Measurements from ENCODE around the gene ALX3.
"Not testable (repeated sequence)": the region's sequence is repeated elsewhere in the genome, so short reads cannot be mapped to it uniquely, and the experiment has no call there.

The ALX3 gene

GRCh38 chr1:110038271-110038670 lies 32.2 kb downstream of the ALX3 start:
- no peak for DNase-seq

DNA sequence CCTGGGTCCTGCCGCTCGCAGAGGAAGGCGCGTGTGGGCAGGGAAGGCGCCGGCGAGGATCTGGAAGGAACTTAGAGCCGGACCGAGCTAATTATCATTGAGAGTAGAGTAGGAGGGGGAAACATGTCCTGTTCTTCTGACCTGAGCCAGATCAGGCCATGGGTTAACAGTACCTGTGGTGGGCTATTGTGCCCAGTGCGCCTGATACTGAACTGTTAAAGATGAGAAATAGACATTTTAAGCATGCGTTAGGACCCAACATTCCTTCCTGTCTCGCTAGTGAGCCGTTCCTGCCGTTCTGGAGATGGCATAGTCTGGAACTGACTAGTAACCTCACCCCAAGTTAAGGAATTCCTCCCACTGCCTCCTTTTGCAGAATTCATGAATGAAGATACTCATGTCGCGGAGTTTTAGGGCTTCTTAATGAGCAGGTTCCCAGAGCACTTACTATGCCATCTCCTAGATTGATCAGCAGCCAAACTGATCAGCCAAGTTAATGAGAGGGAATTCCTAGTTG lies 35.2 kb downstream of the ALX3 start:
- peak; percentile 28 for DNase-seq

DNA sequence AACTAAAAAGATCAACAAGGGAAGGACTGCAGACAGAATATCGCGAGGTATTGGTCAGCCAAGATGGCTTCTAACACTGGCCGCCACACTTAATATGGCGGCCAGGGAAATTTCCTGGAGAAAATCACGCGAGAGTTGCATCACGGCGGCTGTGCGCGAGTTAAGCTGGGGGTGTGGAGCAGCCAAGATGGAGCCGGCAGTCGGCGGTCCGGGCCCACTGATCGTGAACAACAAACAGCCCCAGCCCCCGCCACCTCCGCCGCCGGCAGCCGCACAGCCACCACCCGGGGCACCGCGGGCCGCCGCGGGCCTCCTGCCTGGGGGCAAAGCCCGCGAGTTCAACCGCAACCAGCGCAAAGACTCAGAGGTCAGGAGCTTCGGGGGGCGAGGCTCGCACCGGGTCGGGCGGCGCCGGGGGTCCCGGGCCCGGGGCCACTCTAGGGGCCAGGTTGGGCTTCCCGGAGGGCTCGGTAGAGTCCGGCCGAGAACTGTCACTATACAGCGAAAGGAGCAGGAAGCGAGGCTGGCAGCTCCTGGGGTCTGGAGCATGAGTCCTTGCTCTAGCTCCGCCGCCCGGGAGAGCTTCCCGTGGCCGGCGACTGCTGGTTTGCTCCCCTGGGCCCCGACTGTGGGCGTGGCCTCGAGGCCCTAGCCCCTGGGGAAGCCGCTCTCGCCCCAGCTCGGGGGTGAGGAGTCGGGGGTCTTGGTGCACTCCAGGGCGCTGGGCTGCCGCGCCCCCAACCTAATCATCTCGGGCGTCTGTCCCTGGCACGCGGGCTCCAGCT lies 35.8 kb downstream of the ALX3 start, which contains the start of gene STRIP1:
Gene STRIP1 (plus strand): TSS at position 174 of the 785 bp plus-strand sequence. CDS start 14 bp downstream, at position 188.
- DNase-seq = peak; percentile 96

- DNase-seq = no peak
Measured at GRCh38 chr1:110034040-110034450, 36.4 kb downstream of the ALX3 start.

GRCh38 chr1:110033421-110033820 lies 37.1 kb downstream of the ALX3 start:
- no peak for DNase-seq

DNA sequence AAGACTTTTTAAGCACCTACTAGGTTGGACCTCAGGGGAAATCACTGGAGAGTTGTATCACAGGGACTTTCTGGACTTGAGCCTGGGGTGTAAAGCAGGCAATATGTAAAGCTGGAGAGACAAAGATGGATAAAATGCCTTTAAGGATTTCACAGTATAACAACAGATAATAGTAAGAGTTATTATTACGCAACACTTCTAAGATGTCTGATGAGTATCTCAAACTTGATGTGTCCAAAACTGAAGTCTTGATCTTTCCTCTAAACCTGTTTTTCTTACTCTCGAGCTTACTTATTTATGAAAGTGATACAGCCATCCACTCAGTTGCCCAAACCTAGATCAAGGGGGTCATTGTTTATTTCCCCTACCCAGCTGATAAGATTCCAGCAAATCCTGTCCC lies 38.1 kb downstream of the ALX3 start:
- DNase-seq = no peak

DNA sequence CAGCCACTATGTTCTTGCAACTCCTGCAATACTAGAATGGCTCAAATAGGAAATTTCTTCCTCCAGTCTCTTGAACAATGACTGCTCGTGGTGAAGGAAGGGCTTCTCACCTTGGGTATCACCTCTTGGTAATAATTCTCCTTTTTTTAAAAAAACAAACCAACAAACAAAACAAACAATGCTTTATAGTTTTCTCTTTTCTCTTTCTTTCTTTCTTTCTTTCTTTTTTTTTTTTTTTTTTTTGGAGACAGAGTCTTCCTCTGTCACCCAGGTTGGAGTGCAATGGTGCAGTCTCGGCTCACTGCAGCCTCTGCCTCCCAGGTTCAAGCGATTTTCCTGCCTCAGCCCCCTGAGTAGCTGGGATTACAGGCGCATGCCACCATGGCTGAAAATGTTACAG lies 39.8 kb downstream of the ALX3 start:
- DNase-seq = not testable (repeated sequence)

DNA sequence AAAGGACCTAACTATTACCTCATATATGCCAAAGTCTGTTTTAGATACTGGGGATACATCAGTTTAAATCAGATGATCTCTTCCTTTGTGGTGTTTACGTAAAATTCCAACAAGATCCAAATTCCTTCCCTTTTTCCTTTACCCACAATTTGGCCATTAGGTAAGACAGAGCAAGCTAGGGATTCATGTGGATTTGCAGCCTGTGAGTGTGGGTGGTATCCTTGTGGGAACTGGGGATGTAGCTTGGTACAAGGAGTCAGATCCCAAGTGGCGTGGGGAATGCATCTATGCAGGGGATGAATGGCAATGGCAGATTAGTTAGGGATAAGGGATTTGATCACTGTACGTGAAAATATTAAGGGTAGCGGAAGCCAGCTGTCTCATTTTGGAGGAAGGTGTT lies 45.9 kb downstream of the ALX3 start:
- no peak for DNase-seq

GRCh38 chr1:110021285-110021684 lies 49.2 kb downstream of the ALX3 start:
- DNase-seq = no peak

GRCh38 chr1:110019770-110020169 lies 50.7 kb downstream of the ALX3 start:
- DNase-seq = no peak

- DNase-seq = no peak
Measured at GRCh38 chr1:110018396-110018795, 52.1 kb downstream of the ALX3 start.

DNA sequence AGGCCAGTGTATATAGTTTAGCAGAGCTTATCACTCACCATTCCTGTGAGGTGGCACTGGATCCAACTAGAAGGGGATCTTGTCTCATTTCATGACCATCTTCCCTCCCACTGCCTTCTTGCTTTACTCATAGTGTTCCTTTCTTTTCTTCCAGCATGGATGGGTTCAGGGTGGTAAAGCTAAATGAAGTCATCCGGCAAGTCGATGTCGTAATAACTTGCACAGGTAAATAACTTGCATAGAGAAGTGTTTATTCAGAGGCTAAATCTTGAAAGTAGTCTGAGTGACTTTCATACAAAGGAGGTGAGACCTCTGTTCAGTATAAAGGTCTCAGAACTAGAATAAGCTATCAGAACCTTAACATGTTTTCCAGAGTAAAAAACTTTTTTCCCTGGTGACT lies 52.7 kb downstream of the ALX3 start:
- DNase-seq = no peak

DNA sequence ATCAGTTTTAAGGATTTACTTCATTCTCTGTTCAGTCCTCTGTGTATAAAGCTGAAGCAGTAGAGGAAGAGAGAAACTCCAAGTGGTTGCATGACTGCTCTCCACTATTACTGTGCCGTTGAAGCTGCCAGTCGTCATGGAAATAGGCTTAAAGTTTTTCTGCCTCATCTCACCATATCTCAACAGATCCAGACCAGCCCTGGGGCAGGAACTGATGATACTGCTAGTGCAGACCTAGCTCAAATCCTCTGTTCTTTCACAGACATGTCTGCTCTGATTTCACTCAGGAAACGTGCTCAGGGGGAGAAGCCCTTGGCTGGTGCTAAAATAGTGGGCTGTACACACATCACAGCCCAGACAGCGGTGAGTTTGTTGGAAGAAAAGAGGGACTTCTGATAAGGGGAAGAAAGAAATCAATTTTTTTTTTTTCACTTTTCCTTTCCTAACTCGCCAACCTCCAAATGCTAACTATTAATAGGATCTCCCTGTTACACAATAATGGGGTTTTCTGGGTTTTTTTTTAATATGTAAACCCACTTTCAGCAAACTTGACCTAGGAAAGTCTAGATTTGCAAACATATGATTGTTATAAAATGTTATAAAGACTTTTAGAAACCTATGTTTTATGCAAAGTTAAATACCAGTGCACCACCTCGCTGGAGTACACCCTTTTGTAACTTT lies 58.2 kb downstream of the ALX3 start:
- DNase-seq = no peak

- peak; percentile 8 for DNase-seq
Measured at GRCh38 chr1:110011527-110012041, 58.9 kb downstream of the ALX3 start.
